ENCODE data around the gene SLC8A1.

Gene SLC8A1

GRCh38 chr2:40361478-40361877 is 90.4 kb downstream of the SLC8A1 start:
- in situ Hi-C loops (cut with MboI; ENCODE audit: low sequenced_read_pairs): no loop called here

GRCh38 chr2:40360652-40361051 is 91.2 kb downstream of the SLC8A1 start:
- in situ Hi-C loops (cut with MboI; ENCODE audit: low sequenced_read_pairs): no loop called here

DNA sequence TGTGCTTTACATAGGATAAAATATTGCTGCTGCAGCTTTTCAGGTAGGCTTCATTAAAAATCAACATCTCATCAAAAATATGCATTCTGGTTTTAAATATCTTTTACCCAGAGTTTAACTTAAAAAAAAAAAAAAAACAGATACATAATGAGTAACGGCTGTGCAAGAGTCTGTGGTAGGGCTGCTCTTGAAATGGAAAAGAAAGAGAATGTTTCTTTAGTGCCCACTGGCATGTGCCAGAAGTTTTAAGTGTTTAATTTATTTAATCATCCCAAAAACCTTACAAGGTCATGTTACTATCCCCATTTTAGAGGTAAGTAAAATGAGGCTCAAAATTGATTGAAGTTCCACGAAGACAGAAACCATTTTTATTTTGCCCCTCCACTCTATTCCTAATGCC is 92.1 kb downstream of the SLC8A1 start:
- in situ Hi-C loops (cut with MboI; ENCODE audit: low sequenced_read_pairs): no loop called here

DNA sequence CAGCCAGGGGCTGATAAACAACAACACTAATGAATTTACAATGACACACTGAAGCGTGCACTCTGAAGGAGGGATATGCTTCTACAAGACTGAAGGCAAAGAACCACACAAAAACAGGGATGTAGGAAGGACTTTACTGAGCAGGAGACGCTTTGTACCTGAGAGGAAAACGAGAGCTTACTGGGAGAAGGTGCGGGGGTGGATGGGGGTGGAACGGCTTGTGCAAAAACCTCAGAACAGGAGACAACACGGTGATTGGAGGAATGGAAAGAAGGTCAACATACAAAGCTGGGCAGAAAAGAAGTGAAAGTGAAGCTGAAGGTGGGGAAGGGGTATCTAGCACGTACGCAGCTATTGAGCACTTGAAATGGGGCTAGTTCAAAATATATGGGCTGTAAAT is 93.1 kb downstream of the SLC8A1 start:
- in situ Hi-C loops (cut with MboI; ENCODE audit: low sequenced_read_pairs): no loop called here

- in situ Hi-C loops (cut with MboI; ENCODE audit: low sequenced_read_pairs): no loop called here
These were observed 94.2 kb downstream of the SLC8A1 start for GRCh38 chr2:40357667-40358066.

GRCh38 chr2:40355451-40355850 is 96.4 kb downstream of the SLC8A1 start:
- in situ Hi-C loops (cut with MboI; ENCODE audit: low sequenced_read_pairs): no loop called here

DNA sequence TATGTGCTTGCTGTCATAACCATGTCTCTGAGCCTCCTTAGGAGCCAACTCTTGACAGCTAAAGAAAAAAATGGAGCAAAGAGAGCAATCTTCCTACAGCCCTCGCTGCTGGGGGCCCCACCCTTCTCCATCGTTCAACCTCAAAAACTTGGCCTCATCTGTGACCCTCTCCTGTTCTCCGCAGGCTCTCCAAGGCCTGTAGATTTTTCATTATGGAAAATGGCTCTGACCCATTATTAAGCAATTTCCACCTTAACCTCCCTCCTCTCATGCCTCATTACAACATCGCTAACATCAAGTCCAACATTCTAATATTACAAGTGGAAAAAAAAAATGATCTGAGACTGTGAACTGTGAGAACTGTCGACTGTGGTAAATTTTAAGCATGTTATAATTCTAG is 98.7 kb downstream of the SLC8A1 start:
- in situ Hi-C loops (cut with MboI; ENCODE audit: low sequenced_read_pairs): no loop called here

GRCh38 chr2:40352703-40353099 is 99.2 kb downstream of the SLC8A1 start:
- in situ Hi-C loops (cut with MboI; ENCODE audit: low sequenced_read_pairs): no loop called here

GRCh38 chr2:40352041-40352702 is 99.7 kb downstream of the SLC8A1 start:
- in situ Hi-C loops (cut with MboI; ENCODE audit: low sequenced_read_pairs): no loop called here

GRCh38 chr2:40348665-40349064 is 103.2 kb downstream of the SLC8A1 start:
- in situ Hi-C loops (cut with MboI; ENCODE audit: low sequenced_read_pairs): no loop called here

DNA sequence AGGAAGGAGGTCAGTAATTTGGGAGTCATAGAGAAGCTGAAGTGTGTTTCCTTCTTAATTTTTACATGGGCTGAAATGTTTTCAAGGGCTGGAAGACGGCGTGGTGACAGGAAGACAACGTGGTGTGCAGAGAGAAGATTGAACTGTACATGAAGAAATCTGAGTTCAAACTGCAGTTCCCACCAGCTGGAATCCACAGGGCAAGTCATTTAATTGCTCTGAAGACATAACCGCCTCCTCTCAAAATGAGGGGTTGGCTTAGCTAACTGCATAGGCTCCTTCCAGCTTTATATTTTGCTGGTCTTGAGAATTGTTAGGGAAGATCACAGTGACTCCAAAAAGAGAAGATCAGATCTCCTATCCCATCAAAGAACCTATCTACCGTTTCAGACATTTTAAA is 103.9 kb downstream of the SLC8A1 start:
- in situ Hi-C loops (cut with MboI; ENCODE audit: low sequenced_read_pairs): no loop called here

- in situ Hi-C loops (cut with MboI; ENCODE audit: low sequenced_read_pairs): no loop called here
These were observed 105.1 kb downstream of the SLC8A1 start for GRCh38 chr2:40346535-40347354.

GRCh38 chr2:40344364-40344763 is 107.5 kb downstream of the SLC8A1 start:
- in situ Hi-C loops (cut with MboI; ENCODE audit: low sequenced_read_pairs): no loop called here

- in situ Hi-C loops (cut with MboI; ENCODE audit: low sequenced_read_pairs): no loop called here
These were observed 108.0 kb downstream of the SLC8A1 start for GRCh38 chr2:40343902-40344301.

DNA sequence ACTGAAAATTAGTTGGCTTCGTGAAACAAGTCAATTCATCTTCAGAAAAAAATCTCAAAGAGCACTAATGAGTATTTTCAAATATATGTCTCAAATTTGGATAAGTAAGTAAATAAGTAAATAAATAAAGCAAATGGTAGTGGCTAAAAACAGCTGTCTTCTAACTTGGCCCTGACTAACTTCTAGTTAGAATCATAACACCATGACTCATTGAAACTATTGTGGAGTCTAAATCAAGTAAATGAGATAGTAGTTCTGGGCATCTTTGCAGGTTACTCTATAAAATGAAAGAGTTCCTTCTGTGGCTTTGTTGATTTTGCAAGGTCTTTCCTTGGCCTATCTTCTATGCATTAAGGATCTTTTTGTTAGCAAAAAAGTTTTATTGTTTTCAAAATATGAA is 110.7 kb downstream of the SLC8A1 start:
- in situ Hi-C loops (cut with MboI; ENCODE audit: low sequenced_read_pairs): no loop called here

DNA sequence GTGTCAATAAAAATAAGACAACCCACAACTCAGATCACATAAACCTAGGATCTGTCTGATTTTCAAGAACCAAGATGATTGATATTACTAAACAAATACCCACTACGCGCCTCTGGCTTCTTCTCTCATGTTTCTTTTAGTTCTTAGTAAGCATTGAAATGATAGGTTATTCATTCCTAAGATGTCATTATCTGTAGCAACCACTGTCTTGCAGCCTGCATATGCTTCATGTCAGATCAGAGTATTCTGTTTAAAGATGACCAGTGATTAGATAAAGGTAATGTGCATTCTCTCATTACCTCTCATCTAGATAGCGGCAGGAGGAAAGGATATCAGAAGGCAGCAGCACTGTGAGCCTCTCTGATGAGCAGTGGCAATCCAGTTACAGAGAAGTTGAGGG is 112.9 kb downstream of the SLC8A1 start:
- in situ Hi-C loops (cut with MboI; ENCODE audit: low sequenced_read_pairs): no loop called here

- in situ Hi-C loops (cut with MboI; ENCODE audit: low sequenced_read_pairs): no loop called here
These were observed 119.6 kb downstream of the SLC8A1 start for GRCh38 chr2:40332191-40332826.

- in situ Hi-C loops (cut with MboI; ENCODE audit: low sequenced_read_pairs): no loop called here
These were observed 121.8 kb downstream of the SLC8A1 start for GRCh38 chr2:40330096-40330495.

DNA sequence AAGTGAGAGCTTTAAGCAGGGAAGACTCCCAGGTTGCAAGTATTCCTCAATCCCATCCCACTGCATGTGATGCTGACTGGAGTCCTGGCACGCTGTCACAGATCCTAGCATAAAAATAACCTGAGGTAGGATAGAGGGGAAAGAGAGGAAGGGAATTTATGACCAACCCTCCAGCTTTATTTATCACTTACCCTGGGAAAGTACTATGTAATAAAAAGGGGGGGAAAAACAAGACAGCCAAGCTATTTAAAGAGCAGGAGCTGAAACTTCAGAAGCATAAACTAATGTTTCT is 122.2 kb downstream of the SLC8A1 start:
- in situ Hi-C loops (cut with MboI; ENCODE audit: low sequenced_read_pairs): no loop called here

DNA sequence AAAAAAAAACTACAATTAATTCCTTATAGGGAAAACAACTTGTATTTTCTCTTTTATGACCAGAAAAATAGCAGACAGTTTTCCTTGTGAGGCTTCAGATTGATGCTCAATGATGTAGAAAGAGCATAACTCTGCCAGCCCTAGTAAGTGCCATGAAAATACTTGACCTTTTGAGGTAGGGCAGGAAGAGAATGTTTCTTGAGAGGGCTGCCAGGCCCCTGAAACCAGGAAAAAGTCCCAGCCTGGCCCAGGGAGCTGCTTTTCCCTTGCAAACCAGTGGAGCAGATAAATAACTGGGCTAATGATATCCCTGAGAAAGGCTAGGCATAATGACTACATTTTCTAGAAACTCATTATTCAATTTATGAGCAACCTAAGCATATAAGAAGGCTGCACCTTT is 126.8 kb downstream of the SLC8A1 start:
- in situ Hi-C loops (cut with MboI; ENCODE audit: low sequenced_read_pairs): no loop called here

DNA sequence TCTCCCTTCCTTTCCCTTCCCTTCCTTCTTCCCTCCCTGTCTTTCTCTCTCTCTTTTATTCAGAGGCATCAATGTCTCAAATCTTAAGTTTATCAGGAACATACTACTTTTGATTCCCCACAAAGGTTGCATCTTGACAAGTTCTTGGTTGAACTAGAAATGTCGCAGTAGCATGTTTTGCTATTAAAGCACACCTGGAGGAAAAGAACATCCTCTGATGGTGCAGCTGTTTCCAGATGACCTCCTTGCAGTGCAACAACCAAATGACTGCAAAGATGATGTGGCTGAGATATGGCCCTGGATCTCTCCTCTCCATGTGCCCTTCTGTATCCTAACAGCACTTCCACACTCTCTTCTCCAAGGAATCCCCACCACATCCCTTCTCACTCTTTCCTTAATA is 127.2 kb downstream of the SLC8A1 start:
- in situ Hi-C loops (cut with MboI; ENCODE audit: low sequenced_read_pairs): no loop called here

DNA sequence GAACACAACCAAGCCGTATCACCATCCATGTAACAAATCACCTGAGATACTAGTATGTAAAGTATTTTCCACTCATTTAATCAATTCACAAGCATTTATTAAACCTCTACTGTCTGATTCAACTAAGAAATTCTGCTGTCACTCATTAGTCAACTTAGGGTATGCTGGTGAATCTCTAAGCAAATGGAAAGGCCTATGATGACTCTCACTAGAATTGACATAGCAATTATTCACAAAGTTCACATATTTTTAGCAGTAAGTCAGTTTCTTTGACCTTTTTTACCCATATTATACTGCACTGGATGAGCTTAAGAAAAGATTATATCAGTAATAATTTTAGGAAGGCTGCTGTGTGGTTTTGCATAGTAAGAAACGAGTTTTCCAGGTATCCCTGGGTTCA is 130.1 kb downstream of the SLC8A1 start:
- in situ Hi-C loops (cut with MboI; ENCODE audit: low sequenced_read_pairs): no loop called here

Data from hTERT RPE-1 (cell line).